GM18499 (cell line): ENCODE results near the gene ACSF2.
"Not testable (repeated sequence)": the region's sequence is repeated elsewhere in the genome, so short reads cannot be mapped to it uniquely, and the experiment has no call there.

Experiments used
- ATAC-seq: cut with Tn5 transposase; IDR thresholded peaks from one replicate; pipeline ENCODE4 v1.9.1; 2021; ENCODE audit warnings: moderate number of reproducible peaks; ENCODE audit not compliant: insufficient read depth, unreplicated experiment

Gene ACSF2, protein sequence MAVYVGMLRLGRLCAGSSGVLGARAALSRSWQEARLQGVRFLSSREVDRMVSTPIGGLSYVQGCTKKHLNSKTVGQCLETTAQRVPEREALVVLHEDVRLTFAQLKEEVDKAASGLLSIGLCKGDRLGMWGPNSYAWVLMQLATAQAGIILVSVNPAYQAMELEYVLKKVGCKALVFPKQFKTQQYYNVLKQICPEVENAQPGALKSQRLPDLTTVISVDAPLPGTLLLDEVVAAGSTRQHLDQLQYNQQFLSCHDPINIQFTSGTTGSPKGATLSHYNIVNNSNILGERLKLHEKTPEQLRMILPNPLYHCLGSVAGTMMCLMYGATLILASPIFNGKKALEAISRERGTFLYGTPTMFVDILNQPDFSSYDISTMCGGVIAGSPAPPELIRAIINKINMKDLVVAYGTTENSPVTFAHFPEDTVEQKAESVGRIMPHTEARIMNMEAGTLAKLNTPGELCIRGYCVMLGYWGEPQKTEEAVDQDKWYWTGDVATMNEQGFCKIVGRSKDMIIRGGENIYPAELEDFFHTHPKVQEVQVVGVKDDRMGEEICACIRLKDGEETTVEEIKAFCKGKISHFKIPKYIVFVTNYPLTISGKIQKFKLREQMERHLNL

DNA sequence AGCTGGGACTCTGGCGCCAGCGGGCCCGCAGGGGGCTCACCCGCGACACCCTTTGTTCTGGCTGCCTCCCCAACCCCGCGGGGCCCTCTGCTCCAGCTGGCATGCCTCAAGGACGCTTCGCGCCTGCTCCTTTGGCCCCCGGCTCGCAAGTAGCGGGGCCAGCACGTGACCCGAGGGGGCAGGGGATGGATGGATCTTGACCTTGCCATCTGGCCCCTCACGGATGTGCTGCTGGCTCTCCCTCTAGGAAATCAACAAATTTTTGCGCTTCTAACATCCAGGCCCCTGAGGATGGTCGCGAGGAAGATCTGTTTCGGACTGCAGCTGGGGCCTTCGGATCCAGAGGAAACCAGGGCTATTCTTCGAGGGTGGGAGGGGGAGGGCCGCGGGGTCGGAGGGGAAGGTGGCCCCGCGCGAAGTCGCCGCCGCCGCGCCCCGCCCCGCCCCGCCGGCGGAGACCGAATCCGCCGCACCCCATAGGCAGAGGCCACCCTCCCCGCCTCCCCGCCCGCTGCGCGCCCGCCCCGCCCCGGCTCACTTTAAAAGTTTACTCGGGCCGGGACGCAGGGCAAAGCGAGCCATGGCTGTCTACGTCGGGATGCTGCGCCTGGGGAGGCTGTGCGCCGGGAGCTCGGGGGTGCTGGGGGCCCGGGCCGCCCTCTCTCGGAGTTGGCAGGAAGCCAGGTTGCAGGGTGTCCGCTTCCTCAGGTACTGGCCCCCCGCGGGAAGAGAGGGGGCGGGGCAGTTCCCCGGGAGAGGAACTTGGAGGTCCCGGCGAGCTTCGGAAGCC, at the start of gene ACSF2:
TSS of gene ACSF2 (plus strand) at position 537 of the 790 bp plus-strand sequence. CDS start at position 581, 44 bp downstream.
- ATAC-seq = no peak

DNA sequence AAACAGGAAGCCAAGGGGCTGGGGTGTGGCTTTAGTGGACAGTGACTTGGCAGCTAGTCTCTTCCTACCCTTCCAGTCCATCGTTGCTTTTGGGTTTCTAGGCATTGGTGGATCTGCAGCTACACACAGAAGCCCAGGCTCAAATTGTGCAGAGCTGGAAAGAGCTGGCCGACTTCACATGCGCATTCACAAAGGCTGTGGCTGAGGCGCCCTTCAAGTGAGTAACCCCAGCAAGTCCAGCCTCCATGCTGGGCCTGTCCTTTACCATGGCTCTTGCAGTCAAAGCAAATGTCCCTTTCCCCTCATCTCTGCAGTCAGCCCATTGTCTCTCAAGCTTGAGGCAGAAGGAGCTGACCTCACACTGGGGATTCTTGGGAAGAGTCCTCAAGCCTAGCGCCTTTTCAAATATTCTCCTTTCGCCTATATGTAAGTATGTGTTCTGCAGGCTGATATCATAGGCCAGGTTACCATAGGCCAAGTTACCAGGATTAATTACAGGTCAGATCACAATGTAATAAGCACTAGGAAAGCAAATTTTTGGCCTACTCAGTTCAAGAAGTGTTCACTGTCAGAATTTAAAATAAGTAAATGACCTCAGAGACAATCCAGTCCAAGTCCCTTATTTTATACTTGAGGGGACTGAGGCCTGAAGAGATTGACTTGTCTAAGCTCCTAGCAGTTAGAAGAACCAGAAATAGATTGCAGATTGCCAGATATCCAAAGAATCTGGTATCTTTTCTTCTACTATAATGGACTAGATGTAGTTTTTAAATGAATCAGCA, 46.5 kb upstream of the ACSF2 start:
- ATAC-seq = no peak

DNA sequence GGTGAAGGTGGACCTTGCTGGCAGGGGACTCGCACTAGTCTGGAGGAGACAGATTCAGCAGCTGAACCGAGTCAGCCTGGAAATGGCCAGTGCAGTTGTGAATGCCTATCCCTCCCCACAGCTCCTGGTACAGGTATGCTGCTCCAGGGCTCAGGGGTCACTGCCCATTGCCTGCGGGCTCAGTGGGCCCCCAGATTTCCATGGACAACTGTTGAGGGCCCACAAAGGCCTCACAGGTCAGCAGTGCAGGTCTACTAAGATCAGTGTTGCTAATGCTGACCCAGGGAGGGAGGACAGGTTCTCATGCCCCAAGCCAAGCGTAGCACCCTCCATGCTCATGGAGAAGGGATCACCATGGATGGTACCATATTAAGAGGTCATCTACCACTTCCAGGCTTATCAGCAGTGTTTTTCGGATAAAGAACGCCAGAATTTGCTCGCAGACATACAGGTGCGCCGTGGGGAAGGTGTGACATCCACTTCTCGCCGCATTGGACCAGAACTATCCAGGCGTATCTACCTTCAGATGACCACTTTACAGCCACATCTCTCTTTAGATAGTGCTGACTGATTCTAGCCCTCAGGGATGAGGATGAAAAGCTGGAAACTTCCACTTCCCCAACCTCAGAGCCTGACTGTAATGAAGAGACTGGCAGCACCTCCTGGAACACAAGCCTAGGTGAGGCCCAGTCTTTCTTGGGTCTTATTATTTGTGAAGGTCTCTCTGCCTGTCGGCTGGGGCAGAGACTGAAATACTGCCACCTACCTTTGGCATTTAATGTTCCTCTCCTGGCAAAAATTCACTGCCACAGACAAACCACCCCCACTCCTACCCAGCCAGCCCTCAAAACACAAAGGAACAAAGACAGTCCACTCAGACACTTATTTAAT, 45.4 kb upstream of the ACSF2 start:
- no peak for ATAC-seq

DNA sequence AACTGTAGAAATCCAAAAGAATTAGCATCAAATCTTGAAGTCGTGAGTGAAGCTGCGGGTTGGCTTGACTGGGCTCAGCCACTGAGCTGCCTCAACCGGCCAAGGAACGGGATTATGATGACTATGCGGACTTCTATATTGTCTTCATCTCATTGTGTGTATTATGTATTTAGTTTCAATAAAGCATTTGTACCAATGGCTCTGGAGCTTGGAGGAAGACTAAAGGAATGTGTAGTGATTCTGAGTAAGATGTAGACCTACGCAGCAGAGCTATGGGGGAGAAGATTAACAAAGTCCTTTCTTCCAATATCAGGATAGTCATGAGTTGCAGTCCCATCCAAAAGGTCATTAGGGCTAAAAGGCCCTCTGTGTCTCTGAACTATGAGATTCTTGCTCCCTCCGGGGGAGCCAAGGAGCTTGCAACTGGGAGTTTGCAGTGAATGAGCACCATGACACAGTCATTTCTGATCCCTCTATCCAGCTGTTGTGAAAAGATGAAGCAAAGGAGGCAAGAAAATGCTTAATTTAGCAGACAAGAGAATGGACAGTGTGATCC, 44.7 kb upstream of the ACSF2 start:
- ATAC-seq = no peak

DNA sequence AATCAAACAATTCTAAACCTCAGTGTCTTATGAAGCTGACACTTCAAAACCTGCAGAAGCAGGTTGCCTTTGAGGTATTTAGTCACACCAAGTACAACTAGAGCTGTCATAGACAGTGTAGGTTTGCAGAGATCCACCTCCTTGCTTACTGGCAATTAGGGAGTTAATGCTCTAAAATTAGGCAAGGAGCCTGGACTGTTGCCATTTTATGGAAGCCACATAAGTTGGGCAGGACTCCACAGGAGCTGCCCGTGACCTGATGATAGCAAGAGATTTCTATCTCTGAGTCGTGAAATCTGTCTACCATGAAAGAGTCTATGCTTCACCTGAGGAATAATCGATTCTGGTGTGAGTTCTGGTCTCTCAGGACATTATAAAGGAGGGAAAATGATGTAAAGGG, 44.1 kb upstream of the ACSF2 start:
- ATAC-seq = no peak

- no peak for ATAC-seq
Observed at GRCh38 chr17:50382931-50383330, 43.1 kb upstream of the ACSF2 start.

DNA sequence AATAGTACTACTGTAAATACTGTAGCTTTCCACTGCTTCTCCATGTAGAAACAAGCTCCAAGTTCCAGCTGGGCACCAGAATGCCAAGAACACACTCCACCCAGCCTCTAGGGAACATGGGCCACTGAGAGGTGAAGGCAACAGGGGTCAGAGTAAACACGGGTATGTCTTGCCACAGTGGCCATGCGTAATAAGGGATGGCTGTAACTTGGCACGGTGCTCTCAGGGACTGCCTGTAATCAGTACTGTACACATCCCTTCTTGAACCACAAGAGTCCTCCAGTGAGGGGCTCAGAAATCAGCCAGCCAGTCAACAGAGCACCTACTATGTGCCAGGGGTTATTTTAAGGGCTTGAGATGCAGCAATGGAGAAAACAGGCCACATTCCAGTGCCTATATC, 39.5 kb upstream of the ACSF2 start:
- ATAC-seq = no peak

DNA sequence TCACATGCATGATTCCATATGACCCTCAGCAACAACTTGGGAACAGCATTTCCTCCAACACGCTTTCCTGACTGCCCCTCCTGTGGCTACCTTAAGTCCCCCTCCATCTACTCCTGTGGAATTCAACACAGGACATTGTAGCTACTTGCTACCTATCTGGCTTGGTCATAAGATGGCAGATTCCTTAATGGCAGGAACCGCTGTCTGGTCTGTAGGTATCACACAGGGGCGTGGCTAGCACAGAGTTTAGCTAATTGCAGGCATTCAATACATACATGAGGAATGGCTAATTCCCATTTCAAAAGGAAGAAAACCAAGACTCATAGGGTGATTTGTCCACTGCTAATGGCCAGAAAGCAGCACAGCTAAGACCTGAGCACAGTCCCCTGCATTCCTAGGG, 37.3 kb upstream of the ACSF2 start:
- ATAC-seq = no peak

- ATAC-seq = no peak
Observed at GRCh38 chr17:50389534-50389933, 36.5 kb upstream of the ACSF2 start.

DNA sequence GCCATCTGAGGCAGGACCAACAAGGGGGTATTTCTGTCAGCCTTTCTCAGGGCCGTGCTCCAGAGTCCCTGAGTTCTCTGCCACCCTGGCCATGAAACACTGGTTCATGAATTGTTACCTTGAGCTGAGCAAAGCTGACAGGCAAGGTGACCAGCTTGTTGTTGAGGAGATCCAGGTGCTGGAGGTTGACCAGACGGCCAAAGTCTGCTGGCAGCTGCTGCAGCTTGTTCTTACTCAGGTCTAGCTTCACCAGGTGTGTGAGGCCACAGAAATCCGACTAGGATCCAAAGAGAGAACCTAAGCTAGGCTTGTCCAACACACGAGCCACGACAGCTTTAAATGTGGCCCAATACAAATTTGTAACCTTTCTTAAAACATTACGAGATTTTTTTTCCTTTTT, 33.4 kb upstream of the ACSF2 start:
- no peak for ATAC-seq

DNA sequence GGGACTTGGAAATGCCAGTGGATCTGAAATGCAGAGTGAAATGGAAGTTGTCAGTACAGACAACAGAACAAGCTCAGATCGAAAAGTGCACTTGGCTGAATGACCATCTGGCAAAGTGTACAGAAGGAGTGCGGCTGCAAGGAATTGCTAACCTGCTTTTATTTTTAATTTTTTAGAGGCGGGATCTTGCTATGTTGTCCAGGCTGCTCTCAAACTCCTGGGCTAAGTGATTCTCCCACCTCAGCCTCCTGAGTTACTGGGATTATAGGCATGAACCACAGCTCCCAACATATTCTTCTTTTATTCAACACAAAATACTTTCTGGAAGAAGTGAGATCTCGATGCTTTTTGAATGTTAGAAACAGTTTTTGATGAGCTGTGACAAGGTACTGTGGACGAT, 32.3 kb upstream of the ACSF2 start:
- ATAC-seq = no peak

- no peak for ATAC-seq
Observed at GRCh38 chr17:50394711-50395110, 31.3 kb upstream of the ACSF2 start.

GRCh38 chr17:50396261-50397110, 29.5 kb upstream of the ACSF2 start:
- ATAC-seq = no peak

GRCh38 chr17:50397111-50397918, 28.7 kb upstream of the ACSF2 start, which contains the start of gene LRRC59:
Gene LRRC59 (minus strand): TSS chr17:50397523. CDS start chr17:50397317, 206 bp downstream.
- ATAC-seq = peak; percentile 67

DNA sequence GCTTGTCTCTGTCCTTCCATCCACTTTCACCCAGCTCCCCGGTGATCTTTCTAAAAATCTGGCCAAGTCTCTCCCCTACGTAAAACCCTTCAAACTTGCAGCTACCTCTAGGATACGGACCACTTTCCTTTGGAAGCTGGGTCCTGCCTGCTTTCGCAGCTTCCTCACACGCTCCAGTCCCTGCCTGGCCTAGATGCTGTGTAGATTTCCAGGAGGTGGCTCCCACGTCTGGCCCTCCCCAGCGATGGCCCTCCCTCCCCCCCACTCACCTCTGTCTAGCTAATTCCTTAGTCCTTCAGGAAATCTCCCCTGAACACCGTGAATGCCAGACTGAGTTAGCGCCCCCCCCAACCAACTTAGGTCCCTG, 28.1 kb upstream of the ACSF2 start:
- ATAC-seq = no peak

- ATAC-seq = not testable (repeated sequence)
Observed at GRCh38 chr17:50398672-50399071, 27.3 kb upstream of the ACSF2 start.

DNA sequence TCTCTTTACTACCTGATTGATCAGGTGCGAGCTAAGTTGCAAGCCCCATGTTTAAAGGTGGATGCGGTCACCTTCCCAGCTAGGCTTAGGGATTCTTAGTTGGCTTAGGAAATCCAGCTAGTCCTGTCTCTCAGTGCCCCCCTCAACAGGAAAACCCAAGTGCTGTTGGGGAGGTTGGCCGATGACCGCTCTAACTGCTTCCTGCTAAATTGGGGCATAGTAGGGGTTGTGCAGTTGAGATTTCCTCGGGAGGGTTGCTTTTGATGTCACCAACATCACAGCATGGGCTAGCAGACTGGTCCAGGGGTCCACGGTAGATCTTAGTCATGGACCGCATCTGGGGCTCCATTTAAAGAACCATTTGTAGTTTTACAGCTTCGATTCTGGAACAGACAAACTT, 26.4 kb upstream of the ACSF2 start:
- ATAC-seq = not testable (repeated sequence)
